Hematopoietic multipotent progenitor cell (in vitro differentiated cells): ENCODE data around the gene PPP4R3A. TPM values are rescaled to one million over a fixed set of nuclear protein-coding genes. Genes with fewer than 3 reads are reported as not detected.
"Not testable (repeated sequence)": the region's sequence is repeated elsewhere in the genome, so short reads cannot be mapped to it uniquely, and the experiment has no call there.

ENCODE experiments used
- DNase-seq, 3 donors: peaks; one replicate each; pipeline ENCODE4 v3.0.0-alpha.2; 2011 to 2015; ENCODE audit warnings: low read depth in 2 of 3, low spot score in 2 of 3
- total RNA-seq: library from RNA; depleted of rRNA; stranded (reverse); fragments of >200 nt; gene quantifications from one replicate; pipeline ENCODE4 v1.2.3, GENCODE V29; 2012

The PPP4R3A gene
- total RNA-seq, result 31.2 TPM

GRCh38 chr14:91510171-91511042, at the start of gene PPP4R3A:
PPP4R3A (minus strand) TSS chr14:91510310; CDS start chr14:91509647, 663 bp downstream.
- DNase-seq, result peak; percentile 90 to 97 (median 96)

- no peak for DNase-seq
Measured at GRCh38 chr14:91555531-91555930, 45.4 kb upstream of the PPP4R3A start.

- no peak for DNase-seq
Measured at GRCh38 chr14:91554535-91555332, 44.6 kb upstream of the PPP4R3A start.

- peak in 1 of 3 donors; percentile 21 for DNase-seq
Measured at GRCh38 chr14:91548108-91548507, 38.0 kb upstream of the PPP4R3A start.

- no peak for DNase-seq
Measured at GRCh38 chr14:91545946-91546716, 36.0 kb upstream of the PPP4R3A start.

GRCh38 chr14:91545204-91545603, 35.1 kb upstream of the PPP4R3A start:
- no peak for DNase-seq

GRCh38 chr14:91536327-91536726, 26.2 kb upstream of the PPP4R3A start:
- no peak for DNase-seq

- DNase-seq, result not testable (repeated sequence)
Measured at GRCh38 chr14:91534059-91534458, 23.9 kb upstream of the PPP4R3A start.

GRCh38 chr14:91533623-91534022, 23.5 kb upstream of the PPP4R3A start:
- no peak for DNase-seq

GRCh38 chr14:91523972-91524371, 13.9 kb upstream of the PPP4R3A start:
- DNase-seq, result no peak

GRCh38 chr14:91521061-91521640, 11.0 kb upstream of the PPP4R3A start:
- DNase-seq, result peak in 1 of 3 donors; percentile 41

- DNase-seq, result no peak
Measured at GRCh38 chr14:91520138-91520537, 10.0 kb upstream of the PPP4R3A start.

- no peak for DNase-seq
Measured at GRCh38 chr14:91519239-91520036, 9.3 kb upstream of the PPP4R3A start.

GRCh38 chr14:91516663-91517388, 6.7 kb upstream of the PPP4R3A start:
- peak in 1 of 3 donors; percentile 26 for DNase-seq

GRCh38 chr14:91515979-91516378, 5.9 kb upstream of the PPP4R3A start:
- DNase-seq, result no peak

GRCh38 chr14:91511043-91511383, 903 bp upstream of the PPP4R3A start:
- peak in 1 of 3 donors; percentile 52 for DNase-seq

GRCh38 chr14:91509878-91510170, 286 bp downstream of the PPP4R3A start:
- DNase-seq, result no peak

- DNase-seq, result peak in 2 of 3 donors; percentile 17 to 41
Measured at GRCh38 chr14:91509083-91509877, 830 bp downstream of the PPP4R3A start.
